Measurements from ENCODE around the gene CDCA4.

Gene CDCA4

DNA sequence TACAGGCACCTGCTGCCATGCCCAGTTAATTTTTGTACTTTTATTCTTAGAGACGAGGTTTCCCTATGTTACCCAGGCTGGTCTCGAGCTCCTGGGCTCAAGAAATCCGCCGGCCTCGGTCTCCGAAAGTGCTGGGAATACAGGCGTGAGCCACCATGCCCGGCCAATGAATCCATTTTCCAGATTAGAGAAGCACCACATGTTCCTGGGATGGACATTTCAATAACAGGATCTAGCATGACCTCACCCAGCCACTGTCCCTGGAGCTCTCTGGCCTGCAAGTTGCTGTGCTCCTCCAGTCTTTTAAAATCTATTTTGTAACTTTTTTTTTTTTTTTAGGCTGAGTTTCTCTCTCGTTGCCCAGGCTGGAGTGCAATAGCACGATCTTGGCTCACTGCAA lies 42.2 kb upstream of the CDCA4 start:
- no peak for TF ChIP-seq CTCF (IDR thresholded peaks at IDR 0.05; ENCODE audit: low read depth, low read length)
- H3K36me3 ChIP-seq: no peaks in the 10 kb centered on the region

DNA sequence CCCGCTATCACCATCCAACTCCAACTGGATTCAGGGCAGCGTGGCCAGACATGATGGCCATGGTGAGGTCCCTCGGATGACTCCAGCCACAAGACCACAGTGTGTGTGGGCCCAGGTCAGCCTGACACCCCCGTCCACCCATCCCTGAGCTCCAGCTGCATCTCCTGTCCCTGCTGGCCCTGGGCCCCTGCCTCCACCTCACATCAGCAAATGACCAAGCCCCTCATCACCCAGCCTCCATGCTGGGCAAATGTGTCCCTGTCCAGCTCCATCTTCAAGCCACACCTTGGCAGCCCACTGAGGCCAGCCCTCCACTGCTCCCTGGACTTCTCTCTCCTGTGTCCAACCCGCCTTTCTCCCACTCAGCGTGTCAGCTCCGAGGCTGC lies 41.2 kb upstream of the CDCA4 start:
- peaks cover 7% of the 10 kb centered on the region for H3K4me1 ChIP-seq
- no peaks in the 10 kb centered on the region for H3K36me3 ChIP-seq
- no peak overlapping the region for H3K4me3 ChIP-seq (ENCODE audit: low read depth, low read length)
- TF ChIP-seq CTCF (IDR thresholded peaks at IDR 0.05; ENCODE audit: low read depth, low read length): no peak
- no peaks in the 10 kb centered on the region for H3K27me3 ChIP-seq
- H3K9me3 ChIP-seq: no peaks in the 10 kb centered on the region
- no peak for DNase-seq

More for the DNA sequence above, 42.2 kb upstream of the CDCA4 start:
- Histone ChIP-seq H3K4me3 (ENCODE audit: low read depth, low read length) (no peak overlapping the region), H3K9me3 (no peaks in the 10 kb centered on the region), H3K27me3 (no peaks in the 10 kb centered on the region), H3K4me1 (peaks cover 7% of the 10 kb centered on the region)
- no peak for DNase-seq

DNA sequence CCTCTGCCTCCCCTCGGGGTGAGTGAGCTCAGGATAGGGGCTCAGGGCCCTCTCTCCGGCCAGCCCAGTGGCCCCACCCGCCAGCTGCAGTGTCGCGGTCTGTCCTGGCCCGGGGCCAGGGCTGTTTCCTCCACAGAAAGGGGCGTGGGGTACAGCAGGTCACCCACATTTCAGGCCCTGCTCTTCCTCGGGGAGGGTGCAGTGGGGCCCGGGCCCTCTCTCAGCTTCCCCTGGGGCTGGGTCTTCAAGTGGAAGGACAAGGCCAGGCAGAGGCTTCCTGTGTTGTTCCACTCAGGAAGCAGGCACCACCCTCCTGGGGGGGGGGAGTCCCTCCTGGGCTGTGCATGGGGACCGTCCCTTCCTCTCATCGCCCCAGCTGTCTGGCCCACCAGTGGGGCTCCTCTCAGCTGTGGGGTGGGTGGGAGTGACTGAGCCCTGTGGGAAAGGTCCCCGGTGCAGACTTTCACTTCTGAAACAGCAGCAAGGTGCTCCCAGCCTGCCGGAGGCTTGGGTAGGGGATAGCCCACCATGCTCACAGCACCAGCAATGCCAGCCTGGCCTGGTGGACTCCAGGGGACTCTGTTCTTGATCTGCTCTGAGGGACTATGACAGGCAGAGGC lies 40.7 kb upstream of the CDCA4 start:
- Histone ChIP-seq H3K36me3 (no peaks in the 10 kb centered on the region), H3K27me3 (no peaks in the 10 kb centered on the region), H3K4me3 (ENCODE audit: low read depth, low read length) (no peak overlapping the region), H3K9me3 (no peaks in the 10 kb centered on the region), H3K4me1 (peaks cover 7% of the 10 kb centered on the region)
- TF ChIP-seq CTCF (IDR thresholded peaks at IDR 0.05; ENCODE audit: low read depth, low read length): no peak
- no peak for DNase-seq

DNA sequence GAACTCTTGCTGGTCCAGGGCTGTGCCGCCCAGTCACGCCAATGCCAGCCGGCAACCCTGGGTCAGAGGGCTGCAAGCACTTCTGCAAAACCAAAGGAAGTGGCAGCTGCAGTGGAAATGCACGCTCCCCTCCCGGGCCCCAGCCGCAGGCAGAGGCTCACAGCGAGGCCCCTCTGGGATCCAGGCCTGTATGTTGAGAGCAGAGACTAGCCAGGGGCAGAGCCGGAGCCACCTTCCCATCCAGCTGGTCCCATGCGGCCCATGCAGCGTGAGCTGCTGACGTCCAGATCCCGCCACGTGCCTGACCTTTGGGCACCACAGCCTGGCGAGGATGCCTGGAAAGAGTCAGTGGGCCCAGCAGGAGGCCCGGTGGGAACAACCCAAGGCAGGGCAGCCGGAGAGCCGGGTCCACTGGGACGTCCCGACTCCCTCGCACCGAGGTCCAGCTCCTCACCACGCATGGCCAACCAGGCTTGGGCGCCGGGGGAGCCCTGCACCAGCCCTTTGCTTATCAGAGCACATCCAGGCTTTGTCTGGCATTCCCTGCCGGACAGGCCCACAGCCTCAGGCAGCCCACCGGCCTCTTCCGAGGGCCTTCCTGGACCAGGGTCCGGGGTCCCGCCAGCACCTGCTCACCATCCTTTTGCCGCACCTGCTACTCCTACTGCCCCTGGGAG lies 40.0 kb upstream of the CDCA4 start:
- no peak overlapping the region for H3K4me3 ChIP-seq (ENCODE audit: low read depth, low read length)
- no peaks in the 10 kb centered on the region for H3K36me3 ChIP-seq
- no peak for TF ChIP-seq CTCF (IDR thresholded peaks at IDR 0.05; ENCODE audit: low read depth, low read length)
- no peaks in the 10 kb centered on the region for H3K27me3 ChIP-seq
- H3K9me3 ChIP-seq: no peaks in the 10 kb centered on the region
- peaks cover 7% of the 10 kb centered on the region for H3K4me1 ChIP-seq
- DNase-seq: no peak

DNA sequence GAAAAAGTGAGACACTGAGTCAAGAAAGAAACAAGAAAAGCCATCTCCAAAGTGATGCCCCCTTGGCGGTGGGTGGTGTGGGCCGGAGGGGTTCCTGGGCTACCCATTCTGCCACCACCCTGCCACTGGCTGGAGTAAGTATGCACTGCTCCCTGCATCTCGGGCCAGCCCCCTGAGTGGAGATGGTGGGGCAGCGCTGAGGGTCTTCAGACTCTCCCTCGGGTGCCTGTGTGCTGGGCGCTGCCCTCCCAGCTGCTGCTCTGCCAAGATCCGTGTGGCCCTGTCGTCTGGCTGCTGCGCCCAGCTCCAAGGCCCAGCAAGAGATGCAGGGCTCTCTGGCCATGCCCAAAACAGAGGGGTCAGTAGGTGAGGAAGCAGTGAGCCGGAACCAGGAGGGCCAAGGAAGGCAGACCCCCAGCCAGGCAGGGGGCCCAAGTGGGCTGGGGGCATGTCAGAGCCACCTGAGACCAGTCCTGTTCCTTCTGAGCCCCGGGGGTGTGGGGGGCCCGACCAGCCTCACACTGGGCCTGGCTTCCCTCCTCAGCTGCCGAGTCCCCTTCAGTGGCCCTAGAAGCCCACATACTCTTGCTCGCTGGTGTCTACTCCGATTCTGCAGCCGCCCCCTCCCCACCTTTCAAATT lies 39.2 kb upstream of the CDCA4 start:
- DNase-seq: no peak
- no peak for TF ChIP-seq CTCF (IDR thresholded peaks at IDR 0.05; ENCODE audit: low read depth, low read length)
- Histone ChIP-seq H3K27me3 (no peaks in the 10 kb centered on the region), H3K4me3 (ENCODE audit: low read depth, low read length) (no peak overlapping the region), H3K4me1 (peaks cover 7% of the 10 kb centered on the region), H3K36me3 (no peaks in the 10 kb centered on the region), H3K9me3 (no peaks in the 10 kb centered on the region)

All from BE2C (cell line).